Measurements from ENCODE around the gene GRID2. TPM values are rescaled to one million over a fixed set of nuclear protein-coding genes. Genes with fewer than 3 reads are reported as not detected.

Gene GRID2
- total RNA-seq, 1 donor from 2014 or later, result 1.3 TPM

GRCh38 chr4:93002240-93002639 lies 698.5 kb downstream of the GRID2 start:
- Mint-ChIP-seq H3K27ac (ENCODE audit: unreplicated experiment) (no peak overlapping the region), H3K36me3 (ENCODE audit: low read depth) (no peaks in the 10 kb centered on the region)

GRCh38 chr4:93016350-93016749 lies 712.6 kb downstream of the GRID2 start:
- Mint-ChIP-seq H3K36me3 (ENCODE audit: low read depth) (no peaks in the 10 kb centered on the region), H3K9me3 (no peaks in the 10 kb centered on the region), H3K27ac (ENCODE audit: unreplicated experiment) (no peak overlapping the region), H3K4me1 (no peaks in the 10 kb centered on the region), H3K27me3 (ENCODE audit: low read depth) (no peaks in the 10 kb centered on the region), H3K4me3 (no peak overlapping the region)
- no peak for DNase-seq (ENCODE audit: low read depth, low spot score)
- no peak for TF ChIP-seq CTCF (conservative IDR thresholded peaks at IDR 0.05)

More at GRCh38 chr4:93002240-93002639, 698.5 kb downstream of the GRID2 start:
- no peaks in the 10 kb centered on the region for H3K27me3 Mint-ChIP-seq (ENCODE audit: low read depth)
- no peaks in the 10 kb centered on the region for H3K9me3 Mint-ChIP-seq
- H3K4me1 Mint-ChIP-seq, result no peaks in the 10 kb centered on the region
- no peak for TF ChIP-seq CTCF (conservative IDR thresholded peaks at IDR 0.05)
- H3K4me3 Mint-ChIP-seq, result no peak overlapping the region
- no peak for DNase-seq (ENCODE audit: low read depth, low spot score)

- DNase-seq (ENCODE audit: low read depth, low spot score), result no peak
- no peaks in the 10 kb centered on the region for H3K4me1 Mint-ChIP-seq
- no peaks in the 10 kb centered on the region for H3K9me3 Mint-ChIP-seq
- H3K4me3 Mint-ChIP-seq, result no peak overlapping the region
- no peaks in the 10 kb centered on the region for H3K27me3 Mint-ChIP-seq (ENCODE audit: low read depth)
- TF ChIP-seq CTCF (conservative IDR thresholded peaks at IDR 0.05), result no peak
- no peak overlapping the region for H3K27ac Mint-ChIP-seq (ENCODE audit: unreplicated experiment)
- H3K36me3 Mint-ChIP-seq (ENCODE audit: low read depth), result no peaks in the 10 kb centered on the region
Observed at GRCh38 chr4:93018243-93018642, 714.5 kb downstream of the GRID2 start.

GRCh38 chr4:93018806-93019205 lies 715.0 kb downstream of the GRID2 start:
- no peaks in the 10 kb centered on the region for H3K4me1 Mint-ChIP-seq
- no peak for TF ChIP-seq CTCF (conservative IDR thresholded peaks at IDR 0.05)
- no peak for DNase-seq (ENCODE audit: low read depth, low spot score)
- H3K4me3 Mint-ChIP-seq, result no peak overlapping the region
- H3K36me3 Mint-ChIP-seq (ENCODE audit: low read depth), result no peaks in the 10 kb centered on the region
- no peaks in the 10 kb centered on the region for H3K27me3 Mint-ChIP-seq (ENCODE audit: low read depth)
- no peaks in the 10 kb centered on the region for H3K9me3 Mint-ChIP-seq
- H3K27ac Mint-ChIP-seq (ENCODE audit: unreplicated experiment), result no peak overlapping the region

GRCh38 chr4:93029769-93030168 lies 726.0 kb downstream of the GRID2 start:
- no peak for TF ChIP-seq CTCF (conservative IDR thresholded peaks at IDR 0.05)
- Mint-ChIP-seq H3K4me1 (no peaks in the 10 kb centered on the region), H3K4me3 (no peak overlapping the region), H3K36me3 (ENCODE audit: low read depth) (no peaks in the 10 kb centered on the region), H3K9me3 (no peaks in the 10 kb centered on the region), H3K27me3 (ENCODE audit: low read depth) (no peaks in the 10 kb centered on the region), H3K27ac (ENCODE audit: unreplicated experiment) (no peak overlapping the region)
- no peak for DNase-seq (ENCODE audit: low read depth, low spot score)

GRCh38 chr4:93030670-93031069 lies 726.9 kb downstream of the GRID2 start:
- TF ChIP-seq CTCF (conservative IDR thresholded peaks at IDR 0.05), result no peak
- H3K9me3 Mint-ChIP-seq, result no peaks in the 10 kb centered on the region
- no peak for DNase-seq (ENCODE audit: low read depth, low spot score)
- H3K36me3 Mint-ChIP-seq (ENCODE audit: low read depth), result no peaks in the 10 kb centered on the region
- H3K27ac Mint-ChIP-seq (ENCODE audit: unreplicated experiment), result no peak overlapping the region
- H3K27me3 Mint-ChIP-seq (ENCODE audit: low read depth), result no peaks in the 10 kb centered on the region
- H3K4me1 Mint-ChIP-seq, result no peaks in the 10 kb centered on the region
- H3K4me3 Mint-ChIP-seq, result no peak overlapping the region

All from neural crest cell (in vitro differentiated cells).